Upper lobe of left lung (tissue), 6 donors: ENCODE results near the gene SHLD1. TPM values are rescaled to one million over a fixed set of nuclear protein-coding genes. Genes with fewer than 3 reads are reported as not detected.

Experiments used
- ATAC-seq, 2 donors: fragments of 200-7000 bp; cut with Tn5 transposase; one replicate each; pipeline ENCODE4 v1.9.1; 2022; ENCODE audit warnings: mild to moderate bottlenecking in 2 of 2, moderate library complexity in 2 of 2; ENCODE audit not compliant: low FRiP score in 2 of 2
- DNase-seq, 2 donors: peaks; one replicate each; pipeline ENCODE4 v3.0.0-alpha.2; 2019 to 2020
- H3K27ac ChIP-seq, 4 donors: fragments of 200-600 bp; sonication (generic); one replicate each; pipeline ENCODE4 v1.5.1; 2016 to 2019
- H3K27me3 ChIP-seq, 4 donors: fragments of 200-600 bp; sonication (generic); one replicate each; pipeline ENCODE4 v1.5.1; 2017 to 2019
- H3K36me3 ChIP-seq, 4 donors: fragments of 200-600 bp; sonication (generic); one replicate each; pipeline ENCODE4 v1.5.1; 2016 to 2019
- H3K4me1 ChIP-seq, 4 donors: fragments of 200-600 bp; sonication (generic); one replicate each; pipeline ENCODE4 v1.5.1; 2018 to 2019
- H3K4me3 ChIP-seq, 4 donors: fragments of 200-600 bp; sonication (generic); one replicate each; pipeline ENCODE4 v1.5.1; 2017 to 2019; ENCODE audit warnings: mild to moderate bottlenecking in 2 of 4, moderate library complexity in 1 of 4
- H3K9me3 ChIP-seq, 4 donors: fragments of 200-600 bp; sonication (generic); one replicate each; pipeline ENCODE4 v1.5.1; 2018 to 2019
- EP300 ChIP-seq, 4 donors: sonication (generic); formaldehyde crosslinking; IDR thresholded peaks; one replicate each; pipeline ENCODE4 v1.5.1; 2017; ENCODE audit warnings: antibody characterized with exemption in 4 of 4, control low read depth in 2 of 4
- POLR2A ChIP-seq, 4 donors: fragments of 450-650 bp; IDR thresholded peaks; one replicate each; pipeline ENCODE4 v1.5.1; 2016 to 2017; ENCODE audit warnings: antibody characterized with exemption in 4 of 4, mild to moderate bottlenecking in 2 of 4
- POLR2AphosphoS5 ChIP-seq, 2 donors: sonication (generic); formaldehyde crosslinking; IDR thresholded peaks; one replicate each; pipeline ENCODE4 v1.5.1; 2017; ENCODE audit warnings: antibody characterized with exemption in 2 of 2
- WGBS, 2 donors: methylation state at CpG; one replicate each; pipeline ENCODE4 v1.1.5; 2017 to 2018; 5-methylcytosine and 5-hydroxymethylcytosine counted together
- total RNA-seq, 6 donors: library from RNA; depleted of rRNA in 4 of 6; stranded (reverse); fragments of >200 nt in 4 of 6; gene quantifications; one replicate each; pipeline versions ENCODE4 v1.1.0 to v1.2.1, GENCODE V29; 2016 to 2021
- TF ChIP-seq, protein P1 (sequence below), 6 experiments: fragments of 450-650 bp in 4 of 6; fragments of 200-600 bp in 2 of 6; sonication (generic) in 2 of 6; IDR thresholded peaks; one replicate each; pipeline ENCODE4 v1.5.1; 2016 to 2019; ENCODE audit warnings: antibody characterized with exemption in 6 of 6
- donor health status: DM: no; HTN: no; CAD: no; lungs with moderate emphysema.
- donor health status: DM: no; HTN: yes; CAD: no; lungs with severe emphysema.

Gene SHLD1
- total RNA-seq, 6 donors from 2014 or later = 3.1 to 5.6 (median 4.5) TPM

- ATAC-seq = no peak
- no peak for DNase-seq
- Histone ChIP-seq H3K4me3 (no peak overlapping the region), H3K9me3 (no peaks in the 10 kb centered on the region), H3K4me1 (peaks cover 10 to 16% (median 14%) of the 10 kb centered on the region in 4 donors), H3K27ac (no peak overlapping the region), H3K27me3 (no peaks in the 10 kb centered on the region), H3K36me3 (no peaks in the 10 kb centered on the region)
- WGBS, 2 donors = 60 to 61% methylated on average over 2 of the region's 2 CpGs
- TF ChIP-seq, protein P1, sequence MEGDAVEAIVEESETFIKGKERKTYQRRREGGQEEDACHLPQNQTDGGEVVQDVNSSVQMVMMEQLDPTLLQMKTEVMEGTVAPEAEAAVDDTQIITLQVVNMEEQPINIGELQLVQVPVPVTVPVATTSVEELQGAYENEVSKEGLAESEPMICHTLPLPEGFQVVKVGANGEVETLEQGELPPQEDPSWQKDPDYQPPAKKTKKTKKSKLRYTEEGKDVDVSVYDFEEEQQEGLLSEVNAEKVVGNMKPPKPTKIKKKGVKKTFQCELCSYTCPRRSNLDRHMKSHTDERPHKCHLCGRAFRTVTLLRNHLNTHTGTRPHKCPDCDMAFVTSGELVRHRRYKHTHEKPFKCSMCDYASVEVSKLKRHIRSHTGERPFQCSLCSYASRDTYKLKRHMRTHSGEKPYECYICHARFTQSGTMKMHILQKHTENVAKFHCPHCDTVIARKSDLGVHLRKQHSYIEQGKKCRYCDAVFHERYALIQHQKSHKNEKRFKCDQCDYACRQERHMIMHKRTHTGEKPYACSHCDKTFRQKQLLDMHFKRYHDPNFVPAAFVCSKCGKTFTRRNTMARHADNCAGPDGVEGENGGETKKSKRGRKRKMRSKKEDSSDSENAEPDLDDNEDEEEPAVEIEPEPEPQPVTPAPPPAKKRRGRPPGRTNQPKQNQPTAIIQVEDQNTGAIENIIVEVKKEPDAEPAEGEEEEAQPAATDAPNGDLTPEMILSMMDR (IDR thresholded peaks at IDR 0.05) = no peak
- TF ChIP-seq POLR2AphosphoS5 (IDR thresholded peaks at IDR 0.05) = no peak
- no peak for TF ChIP-seq EP300 (IDR thresholded peaks at IDR 0.05)
- no peak for TF ChIP-seq POLR2A (IDR thresholded peaks at IDR 0.05)
Measured at GRCh38 chr20:5808901-5809300, 58.7 kb downstream of the SHLD1 start.

GRCh38 chr20:5809495-5809894 lies 59.3 kb downstream of the SHLD1 start:
- no peaks in the 10 kb centered on the region for H3K27me3 ChIP-seq

DNA sequence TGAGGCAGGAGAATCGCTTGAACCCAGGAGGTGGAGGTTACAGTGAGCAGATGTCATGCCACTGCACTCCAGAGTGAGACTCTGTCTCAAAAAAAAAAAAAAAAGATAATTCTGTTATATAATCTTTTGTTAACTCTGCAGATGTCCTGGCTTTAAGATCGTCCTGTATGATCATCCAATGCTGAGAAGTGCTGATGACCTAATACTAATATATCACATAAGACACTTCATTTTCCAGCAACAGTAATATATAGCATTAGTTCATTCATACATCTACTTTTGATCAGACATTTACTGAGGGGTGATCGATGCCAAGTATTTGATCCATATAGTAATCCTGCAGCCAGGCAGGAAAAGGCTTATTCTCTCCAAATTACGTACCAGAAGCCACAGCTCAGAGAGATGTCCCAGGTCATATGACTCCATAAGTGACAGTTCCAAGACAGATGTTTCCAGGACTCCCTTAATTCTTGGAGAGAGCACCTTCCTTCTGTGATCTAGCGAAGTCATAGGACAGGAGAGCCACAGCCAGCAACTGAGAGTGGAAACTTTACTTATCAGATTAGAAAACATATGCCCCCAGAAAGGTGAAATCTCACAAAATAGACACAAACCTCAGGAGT lies 60.7 kb downstream of the SHLD1 start:
- 94 to 99% methylated on average over 5 of the region's 5 CpGs for WGBS, 2 donors
- TF ChIP-seq POLR2AphosphoS5 (IDR thresholded peaks at IDR 0.05) = no peak
- TF ChIP-seq EP300 (IDR thresholded peaks at IDR 0.05) = no peak
- TF ChIP-seq, protein P1 (IDR thresholded peaks at IDR 0.05) = no peak
- no peak for TF ChIP-seq POLR2A (IDR thresholded peaks at IDR 0.05)
- no peak overlapping the region for H3K27ac ChIP-seq
- no peak overlapping the region for H3K4me3 ChIP-seq
- ATAC-seq = no peak
- no peaks in the 10 kb centered on the region for H3K4me1 ChIP-seq
- no peaks in the 10 kb centered on the region for H3K9me3 ChIP-seq
- no peaks in the 10 kb centered on the region for H3K36me3 ChIP-seq
- H3K27me3 ChIP-seq = no peaks in the 10 kb centered on the region
- no peak for DNase-seq

More at GRCh38 chr20:5809495-5809894, 59.3 kb downstream of the SHLD1 start:
- 88 to 94% methylated on average over 5 of the region's 5 CpGs for WGBS, 2 donors
- ATAC-seq (no peak), DNase-seq (no peak)
- Histone ChIP-seq H3K9me3 (no peaks in the 10 kb centered on the region), H3K36me3 (no peaks in the 10 kb centered on the region), H3K4me1 (peaks cover 8 to 10% (median 8%) of the 10 kb centered on the region in 4 donors), H3K27ac (no peak overlapping the region), H3K4me3 (no peak overlapping the region)
- no peak for TF ChIP-seq POLR2AphosphoS5 (IDR thresholded peaks at IDR 0.05)
- TF ChIP-seq POLR2A (IDR thresholded peaks at IDR 0.05) = no peak
- TF ChIP-seq EP300 (IDR thresholded peaks at IDR 0.05) = no peak
- TF ChIP-seq, protein P1 (IDR thresholded peaks at IDR 0.05) = no peak

DNA sequence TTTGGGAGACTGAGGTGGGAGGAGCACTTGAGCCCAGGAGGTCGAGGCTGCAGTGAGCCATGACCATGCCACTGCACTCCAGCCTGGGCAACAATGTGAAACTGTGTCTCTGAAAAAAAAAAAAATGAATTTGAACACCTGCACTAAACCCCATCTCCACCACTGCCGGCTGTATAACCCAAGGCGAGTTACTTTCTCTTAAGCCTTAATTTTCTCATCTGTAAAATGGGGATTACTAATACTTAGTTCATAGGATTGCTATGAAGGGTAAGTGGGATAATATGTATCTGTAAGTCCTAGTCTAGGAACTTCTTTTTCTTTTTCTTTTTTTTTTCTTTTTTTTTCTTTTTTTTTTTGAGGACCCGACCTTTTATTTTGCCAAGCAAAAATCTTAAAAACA lies 61.5 kb downstream of the SHLD1 start:
- Histone ChIP-seq H3K4me3 (no peak overlapping the region), H3K27ac (no peak overlapping the region), H3K27me3 (no peaks in the 10 kb centered on the region), H3K36me3 (no peaks in the 10 kb centered on the region), H3K4me1 (no peaks in the 10 kb centered on the region), H3K9me3 (no peaks in the 10 kb centered on the region)
- no peak for DNase-seq
- WGBS, 2 donors = 95% methylated on average over 4 of the region's 4 CpGs
- no peak for ATAC-seq
- no peak for TF ChIP-seq EP300 (IDR thresholded peaks at IDR 0.05)
- TF ChIP-seq POLR2AphosphoS5 (IDR thresholded peaks at IDR 0.05) = no peak
- TF ChIP-seq, protein P1 (IDR thresholded peaks at IDR 0.05) = no peak
- no peak for TF ChIP-seq POLR2A (IDR thresholded peaks at IDR 0.05)

DNA sequence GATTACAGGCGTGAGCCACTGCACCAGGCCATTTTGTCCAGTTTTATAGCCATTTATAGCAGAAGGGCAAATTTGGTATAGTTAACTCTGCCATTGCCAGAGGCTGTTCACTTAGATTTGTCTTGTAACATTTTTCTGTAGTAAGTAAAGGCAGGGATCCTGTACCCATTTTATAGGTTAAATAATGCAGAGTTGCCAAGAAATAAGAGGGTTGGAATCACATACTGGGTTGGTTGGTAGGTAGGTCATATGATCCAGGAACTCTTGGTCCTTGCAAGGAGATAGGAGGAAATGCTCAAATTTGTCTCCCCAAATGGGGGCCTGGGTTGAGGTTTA lies 68.1 kb downstream of the SHLD1 start:
- 94 to 100% methylated on average over 1 of the region's 1 CpG for WGBS, 2 donors
- ATAC-seq (no peak), DNase-seq (no peak)
- Histone ChIP-seq H3K9me3 (no peaks in the 10 kb centered on the region), H3K4me1 (peaks cover 0 to 5% (median 2%) of the 10 kb centered on the region in 4 donors), H3K27me3 (no peaks in the 10 kb centered on the region), H3K27ac (no peak overlapping the region), H3K36me3 (no peaks in the 10 kb centered on the region), H3K4me3 (no peak overlapping the region)
- TF ChIP-seq EP300 (IDR thresholded peaks at IDR 0.05) (no peak), POLR2AphosphoS5 (IDR thresholded peaks at IDR 0.05) (no peak), POLR2A (IDR thresholded peaks at IDR 0.05) (no peak)
- TF ChIP-seq, protein P1 (IDR thresholded peaks at IDR 0.05) = no peak
